H1 (cell line): ENCODE data around the gene TUBA1A. TPM values are rescaled to one million over a fixed set of nuclear protein-coding genes. Genes with fewer than 3 reads are reported as not detected.

Source experiments
- CHD7 ChIP-seq: fragments of 300-600 bp; sonication (generic); IDR thresholded peaks from 2 replicates; pipeline ENCODE4 v1.7.1; 2012; ENCODE audit warnings: low read length, moderate library complexity, mild to moderate bottlenecking, inconsistent platforms; ENCODE audit not compliant: insufficient replicate concordance
- polyA plus RNA-seq, 7 experiments: library from polyadenylated mRNA; depleted of rRNA in 3 of 7; stranded (reverse) in 5 of 7; unstranded in 2 of 7; fragments of >200 nt in 5 of 7; fragments of 200-250 nt in 2 of 7; gene quantifications; 1 replicate in 5 of 7; 2 replicates in 1 of 7; 4 replicates in 1 of 7; pipeline versions ENCODE4 v1.2.1 to v1.2.3, GENCODE V29; 2011 to 2013; ENCODE audit warnings: missing spikeins in 2 of 7, mixed read lengths in 2 of 7
- total RNA-seq: library from RNA; stranded (reverse); fragmentation: NEBNext Ultra II Directional; extraction: Animal tissue kit (Norgen Biotek cat#: 25700); gene quantifications from 2 replicates; pipeline ENCODE4 v1.2.1, GENCODE V29; 2021

Gene TUBA1A
- total and polyA plus RNA-seq, 2 of the 8 experiments (the other 6 are each of a cell fraction or from before 2014, with no cell fraction given) = 283 to 1,018 TPM

- TF ChIP-seq CHD7 = no peak
- TF ChIP-seq, all 59 proteins: peak for 0
These were observed 8.4 kb upstream of the TUBA1A start (continued) for GRCh38 chr12:49197256-49197655.
